ENCODE measurements around the gene TERB1. TPM values are rescaled to one million over a fixed set of nuclear protein-coding genes. Genes with fewer than 3 reads are reported as not detected.

TERB1 gene
- total RNA-seq, 1 donor from 2014 or later, result not detected

- H3K4me1 Mint-ChIP-seq, result no peaks in the 10 kb centered on the region
- Histone ChIP-seq H3K27ac (no peak overlapping the region), H3K36me3 (no peaks in the 10 kb centered on the region), H2AFZ (replicated peaks) (no peak overlapping the region), H3K9me3 (ENCODE audit: low read depth) (no peaks in the 10 kb centered on the region), H4K20me1 (ENCODE audit: low read depth) (peaks cover 5% of the 10 kb centered on the region), H3K9ac (no peak overlapping the region), H3K4me1 (no peaks in the 10 kb centered on the region), H3F3A (ENCODE audit: low read depth) (peaks cover 23% of the 10 kb centered on the region), H3K27me3 (no peaks in the 10 kb centered on the region), H3K79me2 (ENCODE audit: low read depth) (no peaks in the 10 kb centered on the region), H3K4me2 (no peak overlapping the region), H3K4me3 (no peak overlapping the region)
- peaks cover 5% of the 10 kb centered on the region for H3K36me3 Mint-ChIP-seq
- TF ChIP-seq CTCF (IDR thresholded peaks at IDR 0.05) (no peak), EZH2phosphoT487 (IDR thresholded peaks at IDR 0.05) (no peak), EZH2 (IDR thresholded peaks at IDR 0.05) (no peak)
- no peak for DNase-seq (ENCODE audit: low spot score)
- H3K4me3 Mint-ChIP-seq, result no peak overlapping the region
- peaks cover 5% of the 10 kb centered on the region for H3K27me3 Mint-ChIP-seq (ENCODE audit: insufficient read depth, low read depth)
- H3K9me3 Mint-ChIP-seq, result peaks cover 3% of the 10 kb centered on the region
- peak overlapping the region; percentile 0 for H3K27ac Mint-ChIP-seq
Measured at GRCh38 chr16:66714654-66715307, 86.6 kb downstream of the TERB1 start.

GRCh38 chr16:66714062-66714461, 87.3 kb downstream of the TERB1 start:
- H3K27ac ChIP-seq, result no peak overlapping the region
- no peak overlapping the region for H2AFZ ChIP-seq (replicated peaks)
- H3K27me3 ChIP-seq, result no peaks in the 10 kb centered on the region
- H3K9me3 ChIP-seq (ENCODE audit: low read depth), result no peaks in the 10 kb centered on the region
- H3K4me3 ChIP-seq, result no peak overlapping the region
- H3K9ac ChIP-seq, result no peak overlapping the region
- H3K36me3 ChIP-seq, result no peaks in the 10 kb centered on the region
- no peak overlapping the region for H3K4me2 ChIP-seq
- no peaks in the 10 kb centered on the region for H3K4me1 ChIP-seq
- no peaks in the 10 kb centered on the region for H3K79me2 ChIP-seq (ENCODE audit: low read depth)
- no peak overlapping the region for H3K4me3 Mint-ChIP-seq
- H3F3A ChIP-seq (ENCODE audit: low read depth), result peaks cover 19% of the 10 kb centered on the region
- H3K27me3 Mint-ChIP-seq (ENCODE audit: insufficient read depth, low read depth), result peaks cover 5% of the 10 kb centered on the region
- no peaks in the 10 kb centered on the region for H3K4me1 Mint-ChIP-seq
- TF ChIP-seq EZH2phosphoT487 (IDR thresholded peaks at IDR 0.05), result no peak
- TF ChIP-seq CTCF (IDR thresholded peaks at IDR 0.05), result no peak
- TF ChIP-seq EZH2 (IDR thresholded peaks at IDR 0.05), result no peak
- no peak for DNase-seq (ENCODE audit: low spot score)
- H4K20me1 ChIP-seq (ENCODE audit: low read depth), result peaks cover 5% of the 10 kb centered on the region
- peaks cover under 1% of the 10 kb centered on the region for H3K36me3 Mint-ChIP-seq
- H3K27ac Mint-ChIP-seq, result no peak overlapping the region
- H3K9me3 Mint-ChIP-seq, result peaks cover 3% of the 10 kb centered on the region

- TF ChIP-seq EZH2phosphoT487 (IDR thresholded peaks at IDR 0.05) (no peak), CTCF (IDR thresholded peaks at IDR 0.05) (no peak)
- Histone ChIP-seq H4K20me1 (ENCODE audit: low read depth) (peaks cover 5% of the 10 kb centered on the region), H3K9me3 (ENCODE audit: low read depth) (no peaks in the 10 kb centered on the region), H2AFZ (replicated peaks) (no peak overlapping the region), H3K79me2 (ENCODE audit: low read depth) (no peaks in the 10 kb centered on the region), H3K36me3 (no peaks in the 10 kb centered on the region), H3K4me1 (no peaks in the 10 kb centered on the region), H3K4me2 (no peak overlapping the region), H3K27ac (no peak overlapping the region), H3F3A (ENCODE audit: low read depth) (peaks cover 10% of the 10 kb centered on the region), H3K4me3 (no peak overlapping the region), H3K9ac (no peak overlapping the region), H3K27me3 (no peaks in the 10 kb centered on the region)
- Mint-ChIP-seq H3K4me1 (no peaks in the 10 kb centered on the region), H3K27me3 (ENCODE audit: insufficient read depth, low read depth) (peaks cover 5% of the 10 kb centered on the region), H3K36me3 (no peaks in the 10 kb centered on the region), H3K4me3 (no peak overlapping the region), H3K27ac (no peak overlapping the region), H3K9me3 (peaks cover 3% of the 10 kb centered on the region)
- no peak for DNase-seq (ENCODE audit: low spot score)
Measured at GRCh38 chr16:66713076-66713475, 88.3 kb downstream of the TERB1 start.
